ENCODE data around the gene USHBP1. TPM values are rescaled to one million over a fixed set of nuclear protein-coding genes. Genes with fewer than 3 reads are reported as not detected.

The USHBP1 gene
- total and polyA plus RNA-seq, 2 of the 4 experiments (the other 2 are of a cell fraction): not detected

DNA sequence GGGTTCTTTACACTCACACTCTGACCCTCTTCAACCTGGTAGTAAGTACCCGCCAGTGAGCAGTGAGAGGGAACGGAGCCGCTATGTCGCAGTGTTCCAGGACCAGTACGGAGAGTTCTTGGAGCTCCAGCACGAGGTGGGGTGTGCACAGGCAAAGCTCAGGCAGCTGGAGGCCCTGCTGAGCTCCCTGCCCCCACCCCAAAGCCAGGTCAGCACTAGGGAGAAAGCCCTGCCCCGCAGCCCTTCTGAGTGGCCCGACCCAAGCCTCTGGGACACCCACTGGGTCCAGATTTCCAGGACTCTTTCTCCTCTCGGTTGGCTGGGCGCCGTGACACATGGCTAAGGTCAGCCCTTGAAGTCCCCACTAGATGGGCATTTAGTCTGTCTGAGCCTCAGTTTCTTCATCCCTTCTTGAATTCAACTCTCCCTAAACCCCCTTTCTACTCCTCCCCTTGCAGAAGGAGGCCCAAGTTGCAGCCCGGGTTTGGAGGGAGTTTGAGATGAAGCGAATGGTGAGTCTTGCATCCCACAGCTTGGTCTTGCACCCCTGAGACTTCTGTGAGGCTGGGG, 36.7 kb downstream of the USHBP1 start:
- ChIA-PET POLR2A (ENCODE audit: unreplicated experiment) (no interaction called here), CTCF (no interaction called here)
- Histone ChIP-seq H3K14ac (replicated peaks; ENCODE audit: low read depth, low read length) (no peak overlapping the region), H3K27me3 (ENCODE audit: control insufficient read depth, insufficient read depth, low read length) (no peaks in the 10 kb centered on the region), H2AK9ac (replicated peaks; ENCODE audit: low read depth, low read length, poor library complexity) (no peak overlapping the region), H4K91ac (ENCODE audit: insufficient read depth, low read depth, low read length) (no peak overlapping the region), H2BK120ac (ENCODE audit: low read depth, low read length) (no peak overlapping the region), H3K9me3 (ENCODE audit: control insufficient read depth, insufficient read depth, low read length) (no peaks in the 10 kb centered on the region), H3K4me2 (ENCODE audit: low read depth, low read length) (no peak overlapping the region), H2BK20ac (ENCODE audit: low read depth, low read length) (no peak overlapping the region), H2AFZ (replicated peaks; ENCODE audit: low read length, poor library complexity) (no peak overlapping the region), H2BK15ac (ENCODE audit: low read depth, low read length) (no peak overlapping the region), H3K9ac (ENCODE audit: low read depth, low read length) (no peak overlapping the region), H3K4me3 (ENCODE audit: insufficient read depth, low read depth, low read length) (no peak overlapping the region), H2AK5ac (ENCODE audit: low read depth, low read length) (peak overlapping the region; percentile 21; the same call in 1 of the 2 replicates), H3K18ac (ENCODE audit: low read depth, low read length) (no peak overlapping the region), H3K27ac (ENCODE audit: insufficient read depth, low read length) (no peak overlapping the region), H3K4ac (ENCODE audit: low read depth, low read length) (no peak overlapping the region), H3K9me1 (ENCODE audit: insufficient read depth, low read length) (0 out of 2 replicates have a peak, but pooled peaks cover 8% of the 10 kb centered on the region), H3K56ac (ENCODE audit: extremely low read depth, insufficient read depth, low read length) (no peak overlapping the region), H4K20me1 (ENCODE audit: insufficient read depth, low read length) (no peaks in the 10 kb centered on the region; the same call in 1 of the 2 replicates), H4K5ac (ENCODE audit: low read depth, low read length) (no peak overlapping the region), H3K4me1 (ENCODE audit: control insufficient read depth, insufficient read depth, low read length) (peaks cover 3% of the 10 kb centered on the region), H4K8ac (ENCODE audit: low read depth in 2 of 2, low read length in 2 of 2) (no peak overlapping the region), H3K23ac (ENCODE audit: low read depth, low read length) (no peak overlapping the region), H3K36me3 (ENCODE audit: control insufficient read depth, insufficient read depth, low read length) (peaks cover 30% of the 10 kb centered on the region), H3K79me1 (ENCODE audit: low read depth in 1 of 2, low read length in 2 of 2) (peaks cover 11 to 41% of the 10 kb centered on the region in 2 experiments), H2BK5ac (ENCODE audit: low read depth, low read length, poor library complexity, severe bottlenecking) (no peak overlapping the region)
- BruUV-seq (replicated peaks): no TSS peak
- TF ChIP-seq CHD1 (IDR thresholded peaks at IDR 0.05; ENCODE audit: low read depth, low read length): no peak
- no peak for TF ChIP-seq RFX5 (IDR thresholded peaks at IDR 0.05; ENCODE audit: low read depth, low read length)
- TF ChIP-seq, protein P1, sequence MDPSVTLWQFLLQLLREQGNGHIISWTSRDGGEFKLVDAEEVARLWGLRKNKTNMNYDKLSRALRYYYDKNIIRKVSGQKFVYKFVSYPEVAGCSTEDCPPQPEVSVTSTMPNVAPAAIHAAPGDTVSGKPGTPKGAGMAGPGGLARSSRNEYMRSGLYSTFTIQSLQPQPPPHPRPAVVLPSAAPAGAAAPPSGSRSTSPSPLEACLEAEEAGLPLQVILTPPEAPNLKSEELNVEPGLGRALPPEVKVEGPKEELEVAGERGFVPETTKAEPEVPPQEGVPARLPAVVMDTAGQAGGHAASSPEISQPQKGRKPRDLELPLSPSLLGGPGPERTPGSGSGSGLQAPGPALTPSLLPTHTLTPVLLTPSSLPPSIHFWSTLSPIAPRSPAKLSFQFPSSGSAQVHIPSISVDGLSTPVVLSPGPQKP (IDR thresholded peaks at IDR 0.05; ENCODE audit: borderline replicate concordance, low read depth, low read length): no peak
- TF ChIP-seq NFE2L2 (IDR thresholded peaks at IDR 0.05; ENCODE audit: low read depth, low read length): no peak
- TF ChIP-seq RCOR1 (IDR thresholded peaks at IDR 0.05; ENCODE audit: insufficient replicate concordance, low read length): no peak
- TF ChIP-seq, protein P2, sequence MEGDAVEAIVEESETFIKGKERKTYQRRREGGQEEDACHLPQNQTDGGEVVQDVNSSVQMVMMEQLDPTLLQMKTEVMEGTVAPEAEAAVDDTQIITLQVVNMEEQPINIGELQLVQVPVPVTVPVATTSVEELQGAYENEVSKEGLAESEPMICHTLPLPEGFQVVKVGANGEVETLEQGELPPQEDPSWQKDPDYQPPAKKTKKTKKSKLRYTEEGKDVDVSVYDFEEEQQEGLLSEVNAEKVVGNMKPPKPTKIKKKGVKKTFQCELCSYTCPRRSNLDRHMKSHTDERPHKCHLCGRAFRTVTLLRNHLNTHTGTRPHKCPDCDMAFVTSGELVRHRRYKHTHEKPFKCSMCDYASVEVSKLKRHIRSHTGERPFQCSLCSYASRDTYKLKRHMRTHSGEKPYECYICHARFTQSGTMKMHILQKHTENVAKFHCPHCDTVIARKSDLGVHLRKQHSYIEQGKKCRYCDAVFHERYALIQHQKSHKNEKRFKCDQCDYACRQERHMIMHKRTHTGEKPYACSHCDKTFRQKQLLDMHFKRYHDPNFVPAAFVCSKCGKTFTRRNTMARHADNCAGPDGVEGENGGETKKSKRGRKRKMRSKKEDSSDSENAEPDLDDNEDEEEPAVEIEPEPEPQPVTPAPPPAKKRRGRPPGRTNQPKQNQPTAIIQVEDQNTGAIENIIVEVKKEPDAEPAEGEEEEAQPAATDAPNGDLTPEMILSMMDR (conservative IDR thresholded peaks at IDR 0.05; ENCODE audit: low read depth, low read length): no peak
- no peak for TF ChIP-seq MXI1 (IDR thresholded peaks at IDR 0.05; ENCODE audit: borderline replicate concordance, low read depth, low read length)
- no peak for TF ChIP-seq POLR2A (IDR thresholded peaks at IDR 0.05; ENCODE audit: low read depth, low read length)
- no peak for TF ChIP-seq CEBPB (IDR thresholded peaks at IDR 0.05; ENCODE audit: low read depth, low read length)
- TF ChIP-seq RAD21 (IDR thresholded peaks at IDR 0.05; ENCODE audit: low read length): no peak
- TF ChIP-seq MAZ (IDR thresholded peaks at IDR 0.05; ENCODE audit: borderline replicate concordance, low read depth, low read length): no peak
- TF ChIP-seq MAFK (IDR thresholded peaks at IDR 0.05; ENCODE audit: low read depth, low read length): no peak
- intact Hi-C loops (cut with micrococcal nuclease): no loop called here
- WGBS, 2 experiments (ENCODE audit: extremely low coverage in 2 of 2, insufficient read length in 1 of 2): 79% methylated on average over 8 of the region's 13 CpGs; no CpG with 5 or more reads in 1 of the 2 experiments
- in situ Hi-C loops (cut with MboI; ENCODE audit: low sequenced_read_pairs): no loop called here
- DNase-seq: no peak
- no peak for ATAC-seq (ENCODE audit: low read depth)
- dilution Hi-C loops (cut with HindIII; ENCODE audit: low sequenced_read_pairs, unreplicated experiment): no loop called here
